Testis (tissue), 3 donors: ENCODE measurements around the gene PRG2. TPM values are rescaled to one million over a fixed set of nuclear protein-coding genes. Genes with fewer than 3 reads are reported as not detected.

Experiments used
- DNase-seq: peaks from one replicate; pipeline ENCODE4 v3.0.0-alpha.2; 2019
- H3K27ac ChIP-seq, 2 donors: fragments of 200-600 bp; sonication (generic); one replicate each; pipeline ENCODE4 v1.5.1; 2019
- H3K27me3 ChIP-seq: fragments of 200-600 bp; sonication (generic); one replicate; pipeline ENCODE4 v1.5.1; 2019
- H3K36me3 ChIP-seq: fragments of 200-600 bp; sonication (generic); one replicate; pipeline ENCODE4 v1.5.1; 2017; ENCODE audit warnings: low read depth; ENCODE audit errors: missing control alignments
- H3K4me1 ChIP-seq: fragments of 200-600 bp; sonication (generic); one replicate; pipeline ENCODE4 v1.5.1; 2019
- H3K4me3 ChIP-seq, 2 donors: fragments of 200-600 bp; sonication (generic); one replicate each; pipeline ENCODE4 v1.5.1; 2017 to 2019
- H3K9me3 ChIP-seq: fragments of 200-600 bp; sonication (generic); one replicate; pipeline ENCODE4 v1.5.1; 2017
- POLR2A ChIP-seq: fragments of 450-650 bp; IDR thresholded peaks from one replicate; pipeline ENCODE4 v1.6.1; 2017; ENCODE audit warnings: antibody characterized with exemption, mild to moderate bottlenecking, moderate library complexity
- WGBS, 2 donors: methylation state at CpG; one replicate each; pipeline ENCODE4 v1.1.5; 2018; 5-methylcytosine and 5-hydroxymethylcytosine counted together
- intact Hi-C: fragments of 100-400 bp; cut with DNase I; formaldehyde crosslinking; loops from one replicate; pipeline ENCODE4 v1.15.1; 2023; ENCODE audit warnings: low total_unique reads
- polyA plus RNA-seq: library from polyadenylated mRNA; stranded (reverse); fragments of 350-450 nt; fragmentation: Illumina TruSeq; extraction: RNeasy Lipid Tissue Mini Kit (QIAGEN cat#74804); gene quantifications from one replicate; pipeline ENCODE4 v1.2.3, GENCODE V29; 2014; ENCODE audit warnings: low read depth, low replicate concordance; ENCODE audit not compliant: insufficient read depth
- total RNA-seq, 2 donors: library from RNA; depleted of rRNA; stranded (reverse); fragments of >200 nt; gene quantifications; one replicate each; pipeline ENCODE4 v1.2.3, GENCODE V29; 2016
- TF ChIP-seq, protein P1 (sequence below), 3 experiments: fragments of 450-650 bp in 2 of 3; fragments of 200-600 bp in 1 of 3; sonication (generic) in 1 of 3; IDR thresholded peaks; one replicate each; pipeline ENCODE4 v1.5.1; 2016 to 2019; ENCODE audit warnings: antibody characterized with exemption in 3 of 3, mild to moderate bottlenecking in 2 of 3, moderate library complexity in 1 of 3

The PRG2 gene
- total and polyA plus RNA-seq, 3 donors from 2014 or later: not detected

DNA sequence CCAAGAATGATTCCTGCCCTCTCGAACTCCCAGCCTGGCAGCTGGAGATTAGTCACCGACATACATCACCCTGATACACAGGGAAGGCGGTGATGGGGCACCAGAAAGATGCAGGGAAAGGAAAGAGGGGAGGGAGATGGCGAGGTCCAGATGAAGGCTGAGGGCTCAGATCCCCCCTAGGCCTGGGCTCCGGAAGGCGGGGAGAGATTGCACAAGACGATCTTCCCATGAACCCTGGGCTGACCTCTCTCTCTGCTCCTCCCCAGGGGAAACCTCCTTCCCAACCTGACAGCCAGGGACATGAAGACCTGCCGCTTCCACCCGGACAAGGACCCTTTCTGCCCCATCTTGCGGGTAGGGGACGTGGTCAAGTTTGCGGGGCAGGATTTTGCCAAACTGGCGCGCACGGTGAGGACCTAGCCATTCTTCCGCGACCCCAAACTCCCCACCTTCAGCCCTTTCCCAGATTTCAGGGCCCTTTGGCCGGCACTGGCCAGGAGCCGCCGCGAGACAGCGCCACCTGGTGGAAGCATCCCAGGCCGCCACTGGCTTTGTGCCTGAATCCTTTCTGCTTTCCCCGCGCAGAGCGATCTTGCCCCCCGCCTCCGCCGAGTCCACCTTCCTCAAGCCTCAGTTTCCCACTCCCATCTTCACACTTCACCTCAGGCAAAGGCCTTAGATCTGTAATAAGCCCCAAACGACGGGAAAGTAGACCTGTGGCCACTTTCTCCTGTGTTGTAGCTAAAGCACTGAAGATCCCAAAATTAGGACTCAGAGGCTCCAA, 40.8 kb downstream of the PRG2 start:
- peak; percentile 84 for DNase-seq
- WGBS, 2 donors: 12 to 15% methylated on average over 19 to 31 of the region's 31 CpGs
- intact Hi-C loops: no loop called here

DNA sequence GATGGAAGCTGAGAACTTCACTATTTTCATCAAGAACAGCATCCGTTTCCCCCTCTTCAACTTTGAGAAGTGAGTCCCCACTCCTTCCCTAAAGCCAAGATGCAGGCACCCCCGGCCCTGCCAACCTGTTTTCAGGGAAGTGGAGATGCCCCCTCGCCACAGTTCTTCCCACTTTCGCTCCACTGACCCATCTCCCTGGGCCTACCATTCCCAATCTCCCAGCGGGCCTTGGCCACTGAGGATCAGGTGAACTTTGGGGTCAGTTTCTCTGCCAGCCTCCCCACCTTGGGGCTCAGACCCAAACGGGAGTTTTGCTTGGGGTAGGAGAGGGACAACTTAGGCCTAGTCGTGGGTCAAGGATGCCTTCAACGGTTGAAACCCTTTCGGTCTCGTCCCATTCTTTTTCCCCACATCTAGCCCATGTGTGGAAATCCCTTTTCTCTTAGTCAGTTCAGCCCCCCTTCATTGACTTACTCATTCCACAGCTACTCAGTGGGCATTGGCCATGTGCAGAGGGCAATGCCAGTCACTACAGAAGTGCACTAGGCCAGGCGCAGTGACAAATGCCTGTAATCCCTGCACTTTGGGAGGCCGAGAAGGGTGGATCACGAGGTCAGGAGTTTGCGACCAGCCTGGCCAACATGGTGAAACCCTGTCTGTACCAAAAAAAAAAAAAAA, 41.7 kb downstream of the PRG2 start:
- 92 to 94% methylated on average over 14 of the region's 14 CpGs for WGBS, 2 donors
- intact Hi-C loops: no loop called here
- Histone ChIP-seq H3K4me3 (no peak overlapping the region), H3K4me1 (no peaks in the 10 kb centered on the region), H3K27me3 (no peaks in the 10 kb centered on the region), H3K36me3 (no peaks in the 10 kb centered on the region), H3K9me3 (no peaks in the 10 kb centered on the region), H3K27ac (no peak overlapping the region)
- TF ChIP-seq, protein P1, sequence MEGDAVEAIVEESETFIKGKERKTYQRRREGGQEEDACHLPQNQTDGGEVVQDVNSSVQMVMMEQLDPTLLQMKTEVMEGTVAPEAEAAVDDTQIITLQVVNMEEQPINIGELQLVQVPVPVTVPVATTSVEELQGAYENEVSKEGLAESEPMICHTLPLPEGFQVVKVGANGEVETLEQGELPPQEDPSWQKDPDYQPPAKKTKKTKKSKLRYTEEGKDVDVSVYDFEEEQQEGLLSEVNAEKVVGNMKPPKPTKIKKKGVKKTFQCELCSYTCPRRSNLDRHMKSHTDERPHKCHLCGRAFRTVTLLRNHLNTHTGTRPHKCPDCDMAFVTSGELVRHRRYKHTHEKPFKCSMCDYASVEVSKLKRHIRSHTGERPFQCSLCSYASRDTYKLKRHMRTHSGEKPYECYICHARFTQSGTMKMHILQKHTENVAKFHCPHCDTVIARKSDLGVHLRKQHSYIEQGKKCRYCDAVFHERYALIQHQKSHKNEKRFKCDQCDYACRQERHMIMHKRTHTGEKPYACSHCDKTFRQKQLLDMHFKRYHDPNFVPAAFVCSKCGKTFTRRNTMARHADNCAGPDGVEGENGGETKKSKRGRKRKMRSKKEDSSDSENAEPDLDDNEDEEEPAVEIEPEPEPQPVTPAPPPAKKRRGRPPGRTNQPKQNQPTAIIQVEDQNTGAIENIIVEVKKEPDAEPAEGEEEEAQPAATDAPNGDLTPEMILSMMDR (IDR thresholded peaks at IDR 0.05): no peak
- no peak for TF ChIP-seq POLR2A
- DNase-seq: no peak

More for the DNA sequence above, 40.8 kb downstream of the PRG2 start:
- no peaks in the 10 kb centered on the region for H3K27me3 ChIP-seq
- peak overlapping the region in 1 of 2 donors; percentile 27 for H3K4me3 ChIP-seq
- H3K36me3 ChIP-seq: no peaks in the 10 kb centered on the region
- no peaks in the 10 kb centered on the region for H3K9me3 ChIP-seq
- no peak for TF ChIP-seq POLR2A
- TF ChIP-seq, protein P1 (IDR thresholded peaks at IDR 0.05): peak; percentile 82 to 93 (median 89)
- no peaks in the 10 kb centered on the region for H3K4me1 ChIP-seq
- H3K27ac ChIP-seq: no peak overlapping the region

DNA sequence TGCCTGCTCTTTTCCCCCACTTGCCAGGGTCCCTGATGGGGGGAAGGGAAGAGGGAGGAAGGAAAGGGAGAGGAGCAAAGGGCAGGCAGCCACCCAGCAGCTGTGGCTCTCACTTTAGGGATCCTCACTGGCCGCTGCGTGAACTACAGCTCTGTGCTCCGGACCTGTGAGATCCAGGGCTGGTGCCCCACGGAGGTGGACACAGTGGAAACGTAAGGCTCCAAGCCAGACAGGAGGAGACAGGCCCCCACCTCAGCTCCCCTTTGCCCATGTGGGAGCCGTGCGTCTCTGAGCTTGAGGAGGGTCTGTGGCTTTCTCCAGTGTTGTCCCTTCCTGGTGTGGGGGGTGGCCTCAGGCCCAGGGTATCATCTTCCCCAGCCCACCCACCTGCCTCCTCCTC, 42.4 kb downstream of the PRG2 start:
- H3K4me1 ChIP-seq: no peaks in the 10 kb centered on the region
- H3K9me3 ChIP-seq: no peaks in the 10 kb centered on the region
- 77 to 93% methylated on average over 3 to 7 of the region's 7 CpGs for WGBS, 2 donors
- no peak overlapping the region for H3K4me3 ChIP-seq
- intact Hi-C loops: no loop called here
- DNase-seq: no peak
- TF ChIP-seq, protein P1 (IDR thresholded peaks at IDR 0.05): no peak
- no peak for TF ChIP-seq POLR2A
- no peaks in the 10 kb centered on the region for H3K27me3 ChIP-seq
- no peak overlapping the region for H3K27ac ChIP-seq
- no peaks in the 10 kb centered on the region for H3K36me3 ChIP-seq

GRCh38 chr11:57347336-57347735, 43.1 kb downstream of the PRG2 start:
- 64 to 83% methylated on average over 2 to 9 of the region's 9 CpGs for WGBS, 2 donors
- TF ChIP-seq POLR2A: no peak
- TF ChIP-seq, protein P1 (IDR thresholded peaks at IDR 0.05): no peak
- Histone ChIP-seq H3K27me3 (no peaks in the 10 kb centered on the region), H3K4me3 (no peak overlapping the region), H3K9me3 (no peaks in the 10 kb centered on the region), H3K27ac (no peak overlapping the region), H3K36me3 (no peaks in the 10 kb centered on the region), H3K4me1 (no peaks in the 10 kb centered on the region)
- no peak for DNase-seq
- intact Hi-C loops: no loop called here
